Kidney (tissue), 14 donors: ENCODE measurements around the gene SPG7. TPM values are rescaled to one million over a fixed set of nuclear protein-coding genes. Genes with fewer than 3 reads are reported as not detected.

Experiments used
- DNase-seq, 5 donors: peaks; one replicate each; pipeline ENCODE4 v3.0.0-alpha.2; 2013 to 2020
- FAIRE-seq: peaks from 2 replicates; lab custom pipeline; 2012; peaks lifted over from hg19 to GRCh38; lab: Jason Lieb, UNC
- H3K27ac ChIP-seq, 2 donors: one replicate each; pipeline ENCODE4 v1.7.0; 2013; ENCODE audit warnings: low read depth in 2 of 2, low read length in 2 of 2, inconsistent platforms in 1 of 2
- H3K27me3 ChIP-seq: one replicate; pipeline ENCODE4 v1.7.1; 2013; ENCODE audit warnings: low read length, inconsistent platforms; ENCODE audit not compliant: control insufficient read depth, insufficient read depth
- H3K36me3 ChIP-seq, 3 donors: one replicate each; pipeline versions ENCODE4 v1.7.0 to v1.7.1; 2013; ENCODE audit warnings: low read length in 3 of 3, control low read depth in 1 of 3, inconsistent platforms in 1 of 3; ENCODE audit not compliant: insufficient read depth in 3 of 3, control insufficient read depth in 2 of 3
- H3K4me1 ChIP-seq, 3 donors: one replicate each; pipeline versions ENCODE4 v1.7.0 to v1.7.1; 2013; ENCODE audit warnings: low read length in 3 of 3, inconsistent platforms in 1 of 3, low read depth in 1 of 3; ENCODE audit not compliant: control insufficient read depth in 2 of 3, insufficient read depth in 2 of 3
- H3K4me3 ChIP-seq, 3 donors: one replicate each; pipeline versions ENCODE4 v1.7.0 to v1.8.1; 2013; ENCODE audit warnings: low read length in 3 of 3, control low read depth in 1 of 3, inconsistent platforms in 1 of 3
- H3K9ac ChIP-seq, 3 donors: one replicate each; pipeline versions ENCODE4 v1.7.0 to v1.7.1; 2013; ENCODE audit warnings: low read length in 3 of 3, control low read depth in 1 of 3, inconsistent platforms in 1 of 3
- H3K9me3 ChIP-seq, 3 donors: one replicate each; pipeline versions ENCODE4 v1.7.0 to v1.7.1; 2013; ENCODE audit warnings: low read length in 3 of 3, control low read depth in 1 of 3, inconsistent platforms in 1 of 3; ENCODE audit not compliant: control insufficient read depth in 2 of 3, insufficient read depth in 1 of 3
- CTCF ChIP-seq: IDR thresholded peaks from 3 replicates; pipeline ENCODE4 v1.5.1; 2012; ENCODE audit warnings: mild to moderate bottlenecking, moderate library complexity, borderline replicate concordance; ENCODE audit not compliant: insufficient read depth; ENCODE audit errors: extremely low read depth
- intact Hi-C: fragments of 100-400 bp; cut with DNase I; formaldehyde crosslinking; loops from one replicate; pipeline ENCODE4 v1.11.1; 2022
- polyA plus RNA-seq: library from polyadenylated mRNA; stranded (reverse); fragments of 350-450 nt; fragmentation: Illumina TruSeq; extraction: RNeasy Lipid Tissue Mini Kit (QIAGEN cat#74804); gene quantifications from one replicate; pipeline ENCODE4 v1.2.3, GENCODE V29; 2014; ENCODE audit warnings: low read depth, low replicate concordance; ENCODE audit not compliant: insufficient read depth
- total RNA-seq: library from RNA; stranded (reverse); fragmentation: NEBNext Ultra II Directional; extraction: Animal tissue kit (Norgen Biotek cat#: 25700); gene quantifications from one replicate; pipeline ENCODE4 v1.2.1, GENCODE V29; 2021
- donor health status: control.
- donor health status: control.
- donor health status: control.
- donor health status: control.
- donor health status: control.
- donor health status: DM: yes; HTN: yes; CAD: no.
- donor health status: Normal renal cell carcinoma (clear cell type).

SPG7 gene
- total and polyA plus RNA-seq, 2 donors from 2014 or later = 71.0 to 108 TPM

GRCh38 chr16:89510526-89510925, 2.3 kb downstream of the SPG7 start:
- FAIRE-seq (no peak), DNase-seq (no peak)
- H3K4me3 ChIP-seq = no peak overlapping the region
- intact Hi-C loops = no loop called here
- H3K27ac ChIP-seq = no peak overlapping the region
- H3K9ac ChIP-seq = no peak overlapping the region
- H3K4me1 ChIP-seq = peaks cover 1 to 26% (median 8%) of the 10 kb centered on the region in 3 donors
- peaks cover 6 to 19% (median 8%) of the 10 kb centered on the region in 3 donors for H3K36me3 ChIP-seq
- H3K27me3 ChIP-seq = no peaks in the 10 kb centered on the region
- H3K9me3 ChIP-seq = no peaks in the 10 kb centered on the region
- no peak for TF ChIP-seq CTCF

DNA sequence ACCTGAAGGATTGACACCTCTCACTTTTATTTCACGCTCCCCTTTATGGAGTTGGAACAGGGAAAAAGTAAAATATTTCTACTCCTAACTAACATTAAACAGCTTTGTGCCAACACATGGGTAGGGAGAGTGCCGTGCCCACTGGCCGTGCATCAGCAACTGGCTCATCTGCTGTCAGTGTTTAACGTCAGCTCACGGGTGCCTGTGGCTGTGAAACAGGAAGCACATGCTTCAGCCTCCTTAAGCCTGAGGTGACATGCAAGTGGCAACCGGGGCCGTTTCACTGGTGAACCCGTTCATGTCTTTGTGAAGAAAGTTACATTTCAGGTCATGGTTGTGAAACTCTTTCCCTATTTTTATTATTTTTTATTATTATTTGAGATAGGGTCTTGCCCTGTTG, 3.2 kb downstream of the SPG7 start:
- Histone ChIP-seq H3K9me3 (no peaks in the 10 kb centered on the region), H3K9ac (no peak overlapping the region), H3K27ac (no peak overlapping the region), H3K4me1 (peaks cover 0 to 18% (median under 1%) of the 10 kb centered on the region in 3 donors), H3K27me3 (no peaks in the 10 kb centered on the region), H3K4me3 (no peak overlapping the region), H3K36me3 (peaks cover 6 to 19% (median 8%) of the 10 kb centered on the region in 3 donors)
- TF ChIP-seq CTCF = no peak
- FAIRE-seq (no peak), DNase-seq (no peak)
- intact Hi-C loops = no loop called here

DNA sequence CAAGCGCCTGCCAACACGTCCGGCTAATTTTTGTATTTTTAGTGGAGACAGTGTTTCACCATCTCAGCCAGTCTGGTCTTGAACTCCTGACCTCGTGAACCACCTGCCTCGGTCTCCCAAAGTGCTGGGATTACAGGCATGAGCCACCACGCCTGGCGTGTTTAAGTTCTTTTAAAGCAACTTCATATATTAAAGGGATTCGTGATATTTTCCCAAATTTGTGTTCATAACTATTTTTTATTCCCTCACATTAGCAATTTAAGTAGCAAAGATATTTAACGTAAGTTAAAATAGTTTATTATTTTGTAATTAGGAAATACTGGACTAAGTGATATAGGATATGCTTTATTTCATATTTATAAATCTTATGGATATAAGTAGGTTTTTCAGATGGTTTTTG, 4.2 kb downstream of the SPG7 start:
- Histone ChIP-seq H3K27me3 (no peaks in the 10 kb centered on the region), H3K27ac (no peak overlapping the region), H3K36me3 (peaks cover 8 to 24% (median 14%) of the 10 kb centered on the region in 3 donors), H3K9ac (no peak overlapping the region), H3K4me3 (no peak overlapping the region), H3K4me1 (peaks cover 0 to 10% (median 0%) of the 10 kb centered on the region in 3 donors), H3K9me3 (no peaks in the 10 kb centered on the region)
- FAIRE-seq (no peak), DNase-seq (no peak)
- intact Hi-C loops = no loop called here
- TF ChIP-seq CTCF = no peak

DNA sequence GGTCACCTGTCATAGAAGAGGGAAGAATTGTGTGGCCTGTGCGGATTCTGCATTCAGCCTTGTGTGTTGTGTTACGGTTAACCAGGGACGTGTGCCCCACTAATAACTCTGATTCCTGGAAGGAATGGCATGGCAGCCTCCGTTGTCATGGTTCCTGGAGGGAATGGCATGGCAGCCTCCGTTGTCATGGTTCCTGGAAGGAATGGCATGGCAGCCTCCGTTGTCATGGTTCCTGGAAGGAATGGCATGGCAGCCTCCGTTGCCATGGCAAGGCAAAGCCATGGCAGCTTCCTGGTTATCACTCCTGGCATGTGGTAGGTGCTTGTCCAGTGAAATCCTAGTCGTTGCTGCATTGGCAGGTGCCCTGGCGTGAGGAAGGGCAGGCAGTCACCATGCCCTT, 8.9 kb downstream of the SPG7 start:
- no peak overlapping the region for H3K27ac ChIP-seq
- DNase-seq = no peak
- H3K9me3 ChIP-seq = no peaks in the 10 kb centered on the region
- no peaks in the 10 kb centered on the region for H3K4me1 ChIP-seq
- intact Hi-C loops = no loop called here
- FAIRE-seq = no peak
- no peak overlapping the region for H3K9ac ChIP-seq
- no peak for TF ChIP-seq CTCF
- H3K27me3 ChIP-seq = no peaks in the 10 kb centered on the region
- peaks cover 9 to 28% (median 21%) of the 10 kb centered on the region in 3 donors for H3K36me3 ChIP-seq
- no peak overlapping the region for H3K4me3 ChIP-seq
